ENCODE measurements around the gene MAP3K9. TPM values are rescaled to one million over a fixed set of nuclear protein-coding genes. Genes with fewer than 3 reads are reported as not detected.

Gene MAP3K9
- total RNA-seq, 1 experiment from 2014 or later: 2.7 TPM

DNA sequence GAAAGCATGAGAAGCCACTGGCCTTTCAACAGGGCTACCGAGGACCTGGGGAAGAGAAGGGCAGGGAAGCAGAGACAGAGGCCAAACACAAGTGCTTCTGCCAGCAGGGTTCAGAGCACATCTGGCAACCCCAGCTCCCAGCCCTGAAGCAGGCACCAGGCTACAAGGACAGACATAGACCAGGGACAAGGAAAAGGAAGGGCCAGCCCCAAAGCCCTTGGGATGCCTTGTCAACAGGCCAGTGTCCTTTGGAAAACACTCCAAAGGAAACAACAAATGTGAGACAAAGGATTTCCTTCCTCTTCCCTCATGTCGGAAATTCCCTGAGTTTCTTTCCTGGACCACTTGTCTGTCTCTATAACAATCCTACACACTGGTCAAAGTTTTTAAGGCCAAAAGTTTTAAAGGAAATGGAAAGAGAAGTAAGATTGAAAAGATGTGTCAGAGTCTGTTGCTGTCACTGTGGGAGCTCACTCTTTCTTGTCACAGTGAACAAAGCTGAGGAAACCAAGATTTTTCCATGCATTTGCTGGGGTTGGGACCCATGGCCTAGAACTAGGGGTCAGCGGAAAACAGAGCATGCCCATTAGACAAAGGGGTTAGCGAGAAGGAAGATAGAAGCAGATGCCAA is 108.2 kb downstream of the MAP3K9 start:
- DNase-seq (ENCODE audit: low spot score): no peak

DNA sequence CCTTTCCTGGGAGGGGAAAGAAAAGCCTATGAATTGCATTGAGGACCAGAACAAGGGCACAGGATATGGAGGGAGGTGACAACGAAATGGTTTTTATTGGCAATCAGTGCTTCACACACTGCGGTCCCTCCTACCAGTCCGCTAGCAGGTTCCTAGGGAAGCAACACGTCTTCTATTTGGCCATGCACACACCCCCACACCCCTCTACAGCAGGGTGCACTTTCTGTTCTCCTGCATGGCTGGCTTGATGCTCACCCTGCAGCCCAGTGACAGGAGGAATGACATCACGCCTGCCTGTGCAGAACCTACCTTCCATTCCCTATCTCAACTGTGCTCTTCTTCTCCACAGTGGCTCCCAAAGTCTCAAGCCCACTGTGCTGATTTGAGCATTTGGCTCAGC is 109.7 kb downstream of the MAP3K9 start:
- DNase-seq (ENCODE audit: low spot score): no peak

DNA sequence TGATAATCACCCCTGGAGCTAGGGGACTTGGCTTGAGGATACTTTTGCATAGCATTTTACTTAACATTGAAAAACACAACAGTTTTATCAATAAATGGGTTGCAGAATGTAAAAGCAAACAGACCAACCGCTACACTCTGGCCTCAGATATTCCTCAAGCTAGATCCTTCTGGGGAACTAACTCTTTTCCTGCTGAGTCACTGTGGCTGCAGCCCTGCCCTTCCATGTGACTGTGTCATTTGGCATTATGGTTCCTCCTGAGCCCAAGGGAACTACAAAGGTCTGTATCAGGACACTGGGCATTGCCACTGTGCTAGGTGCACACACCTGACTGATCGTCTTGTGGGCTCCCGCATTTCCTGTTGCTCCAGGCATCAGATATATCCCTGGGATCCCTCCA is 111.0 kb downstream of the MAP3K9 start:
- DNase-seq (ENCODE audit: low spot score): peak; percentile 59

DNA sequence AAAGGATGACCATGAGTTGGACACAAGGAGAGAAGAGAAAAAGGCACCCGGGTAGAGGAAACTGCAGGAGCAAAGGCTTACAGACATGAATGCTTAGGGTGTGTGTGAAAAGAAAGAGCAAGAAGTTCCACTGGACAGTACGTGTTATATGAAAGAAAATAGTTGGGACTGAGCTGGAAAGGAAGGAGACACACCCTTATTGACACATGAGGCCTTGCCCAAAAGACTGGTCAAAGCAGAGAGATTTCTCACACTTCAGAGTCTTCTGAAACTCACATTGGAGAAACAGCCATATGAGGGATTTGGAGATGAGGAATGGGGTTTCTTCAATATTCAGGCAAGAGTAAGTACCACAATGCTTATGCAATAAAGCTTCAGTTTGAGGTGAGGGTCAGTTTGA is 111.6 kb downstream of the MAP3K9 start:
- no peak for DNase-seq (ENCODE audit: low spot score)

DNA sequence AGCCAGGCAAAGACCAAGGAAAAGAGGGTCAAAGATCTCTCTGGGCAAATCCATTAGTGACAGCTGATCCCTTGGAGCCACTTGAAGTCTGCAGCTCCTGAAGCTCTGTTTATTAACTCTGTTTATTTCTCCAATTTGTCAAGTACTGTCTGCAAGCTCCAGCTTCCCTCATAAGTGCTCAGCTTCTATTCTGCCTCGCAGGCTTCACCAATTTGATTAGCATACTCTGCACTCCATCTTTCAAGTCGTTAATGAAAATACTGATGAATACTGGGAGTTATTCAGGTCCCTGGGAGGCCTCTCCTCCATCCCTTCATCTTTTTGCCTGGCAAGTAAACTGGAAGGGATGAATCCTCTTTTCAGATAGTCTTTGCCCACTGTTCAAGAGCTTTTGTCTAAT is 113.3 kb downstream of the MAP3K9 start:
- DNase-seq (ENCODE audit: low spot score): no peak

DNA sequence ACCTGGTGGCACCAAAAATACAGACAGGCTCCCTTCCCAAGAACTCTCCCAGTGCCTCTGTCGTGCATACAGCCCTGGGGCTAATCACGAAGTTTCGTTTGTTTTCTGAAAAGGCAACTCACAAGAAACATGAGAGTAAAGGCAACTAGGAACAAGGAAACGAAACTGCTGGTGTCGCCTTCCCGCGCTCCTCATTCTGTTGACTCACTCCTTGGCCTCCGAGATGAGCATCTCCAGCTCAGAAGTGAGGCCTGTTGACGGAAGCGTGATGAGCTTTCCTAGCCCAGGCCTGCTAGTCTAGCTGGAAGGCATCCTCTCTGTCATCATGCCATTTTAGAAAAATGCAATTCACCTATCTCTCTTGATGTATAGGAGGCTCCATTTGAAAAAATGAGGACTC is 117.1 kb downstream of the MAP3K9 start:
- DNase-seq (ENCODE audit: low spot score): no peak

DNA sequence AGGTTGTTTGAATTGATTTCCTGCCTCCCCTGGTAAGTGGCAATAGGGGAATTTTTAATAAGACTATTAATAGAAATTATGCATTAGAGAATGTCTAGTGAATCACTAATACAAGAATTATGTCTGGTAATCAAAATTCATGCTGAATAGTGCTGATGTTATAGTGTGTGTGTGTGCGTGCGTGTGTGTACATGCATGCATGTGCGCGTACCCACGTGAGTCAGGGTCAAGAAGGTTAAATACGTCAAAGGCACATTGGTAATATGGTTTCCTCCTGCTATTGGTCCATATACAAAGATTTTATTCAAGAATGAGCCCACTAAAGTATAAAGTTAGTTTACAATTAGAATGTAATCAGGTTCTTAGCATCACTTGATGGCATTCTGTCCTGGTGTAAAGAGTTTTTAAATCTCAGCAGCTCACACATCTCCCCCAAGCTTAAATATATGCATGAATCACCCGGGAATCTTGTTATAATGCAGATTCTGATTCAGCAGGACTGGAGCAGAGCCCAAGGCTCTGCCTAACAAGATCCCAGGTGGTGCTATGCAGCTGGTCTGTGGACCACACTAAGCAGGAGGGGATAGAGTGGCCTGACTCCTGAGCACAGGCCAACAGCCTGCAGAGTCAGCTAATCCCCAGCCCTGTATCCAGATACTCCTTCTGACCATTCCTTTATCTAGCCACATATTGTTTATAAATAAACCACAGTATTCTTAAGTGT is 123.7 kb downstream of the MAP3K9 start:
- DNase-seq (ENCODE audit: low spot score): no peak

DNA sequence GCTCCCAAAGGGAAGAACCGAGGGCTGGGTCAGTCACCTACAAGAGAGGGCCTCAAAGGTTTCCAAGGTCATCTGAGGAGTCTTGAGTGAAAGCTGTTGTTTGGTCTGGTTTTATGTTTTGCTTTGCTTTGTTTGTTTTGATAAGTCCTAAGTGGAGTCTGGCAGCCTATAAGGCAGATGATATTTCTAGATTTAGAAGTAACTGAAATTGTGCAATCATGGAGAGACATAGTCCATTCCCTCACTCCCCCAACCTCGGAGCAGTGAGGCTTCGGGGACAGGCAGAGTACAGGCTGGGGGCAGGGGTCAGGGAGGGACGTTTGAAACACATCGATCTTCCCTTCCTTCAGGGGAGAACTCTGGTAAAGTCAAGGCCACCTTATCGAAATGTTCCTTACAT is 125.3 kb downstream of the MAP3K9 start:
- no peak for DNase-seq (ENCODE audit: low spot score)

DNA sequence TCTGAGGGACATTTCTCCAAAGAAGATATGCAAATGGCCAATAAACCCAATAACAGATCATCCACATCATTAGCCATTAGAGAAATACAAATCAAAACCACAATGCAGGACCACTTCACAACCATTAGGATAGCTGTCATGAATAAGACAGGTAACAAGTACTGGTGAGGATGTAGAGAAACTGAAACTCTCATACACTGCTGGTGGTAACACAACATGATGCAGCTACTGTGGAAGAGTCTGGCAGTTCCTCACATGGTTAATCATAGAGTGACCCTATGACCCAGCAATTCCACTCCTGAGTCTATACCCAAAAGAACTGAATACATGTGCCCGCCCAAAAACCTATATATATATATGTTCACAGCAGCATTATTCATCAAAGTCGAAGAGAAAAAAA is 128.6 kb downstream of the MAP3K9 start:
- DNase-seq (ENCODE audit: low spot score): no peak

DNA sequence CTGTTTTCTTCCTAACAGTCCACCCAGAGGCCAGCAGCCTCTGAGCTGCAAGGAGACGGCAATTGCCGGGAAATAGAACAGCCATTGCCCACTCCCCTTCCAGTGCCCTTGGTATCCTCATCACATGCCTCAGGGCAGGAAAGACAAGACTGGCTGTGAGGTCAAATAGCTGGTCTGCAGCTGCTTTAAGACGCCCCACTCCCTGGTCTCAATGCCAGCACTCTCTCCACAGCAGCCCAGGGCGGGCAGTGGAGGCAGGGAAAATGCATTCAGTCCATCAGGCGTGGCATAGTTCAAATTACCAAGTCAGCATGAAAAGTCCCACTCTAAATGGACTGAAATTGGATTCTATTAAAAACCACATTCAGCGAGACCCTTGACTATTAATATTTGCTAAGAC is 132.0 kb downstream of the MAP3K9 start:
- no peak for DNase-seq (ENCODE audit: low spot score)

Other genes with a start within 250 kb of the MAP3K9 start
- 48.6 and 50.4 TPM in 2 replicates for gene MED6, start 208.9 kb downstream of the MAP3K9 start, total RNA-seq (2014; rRNA removed; shearing (Covaris generic))
- 0.68 and 0.88 TPM in 2 replicates for gene TTC9, start 167.6 kb downstream of the MAP3K9 start, total RNA-seq (2014; rRNA removed; shearing (Covaris generic))
- 18.5 and 22.2 TPM in 2 replicates for gene PCNX1, start 97.9 kb upstream of the MAP3K9 start, total RNA-seq (2014; rRNA removed; shearing (Covaris generic))

All from H4 (cell line).